Activated CD8-positive, alpha-beta memory T cell treated with anti-CD3 and anti-CD28 coated beads, Interleukin-2, amount 50 U/mL, for 4 hours (primary cell): ENCODE measurements around the gene VGLL1.

Experiments
- DNase-seq: peaks from one replicate; pipeline ENCODE4 v3.0.0-alpha.2; 2020

Gene VGLL1, protein sequence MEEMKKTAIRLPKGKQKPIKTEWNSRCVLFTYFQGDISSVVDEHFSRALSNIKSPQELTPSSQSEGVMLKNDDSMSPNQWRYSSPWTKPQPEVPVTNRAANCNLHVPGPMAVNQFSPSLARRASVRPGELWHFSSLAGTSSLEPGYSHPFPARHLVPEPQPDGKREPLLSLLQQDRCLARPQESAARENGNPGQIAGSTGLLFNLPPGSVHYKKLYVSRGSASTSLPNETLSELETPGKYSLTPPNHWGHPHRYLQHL

DNA sequence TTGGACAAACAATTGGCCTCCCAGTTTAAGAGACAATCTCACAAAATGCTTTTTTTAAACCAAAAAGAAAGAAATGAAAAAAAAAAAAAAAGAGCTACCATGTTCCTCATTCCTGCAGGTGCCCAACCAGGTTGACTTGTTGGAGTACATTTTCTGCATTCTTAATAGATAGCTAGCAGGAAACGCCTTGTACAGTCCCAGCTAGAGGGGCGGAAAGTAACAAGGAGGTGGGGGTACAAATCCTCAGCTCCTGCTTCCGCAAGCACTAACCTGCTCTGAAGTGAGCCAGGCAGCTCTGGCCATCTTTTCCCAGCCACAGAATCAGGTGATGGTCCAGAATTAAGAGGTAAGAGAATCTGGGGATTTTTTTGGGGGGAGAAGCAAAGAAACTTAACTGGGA is at the start of gene VGLL1:
TSS of gene VGLL1 (plus strand) at position 265 of the 400 bp plus-strand sequence. CDS start 3,806 bp downstream, outside the sequence.
- DNase-seq = no peak

- DNase-seq = no peak
Measured at GRCh38 chrX:136487647-136488046, 44.4 kb upstream of the VGLL1 start, which contains the start of gene BRS3. TSS of gene BRS3 (plus strand) at chrX:136487947. CDS start at chrX:136488115, 168 bp downstream.

DNA sequence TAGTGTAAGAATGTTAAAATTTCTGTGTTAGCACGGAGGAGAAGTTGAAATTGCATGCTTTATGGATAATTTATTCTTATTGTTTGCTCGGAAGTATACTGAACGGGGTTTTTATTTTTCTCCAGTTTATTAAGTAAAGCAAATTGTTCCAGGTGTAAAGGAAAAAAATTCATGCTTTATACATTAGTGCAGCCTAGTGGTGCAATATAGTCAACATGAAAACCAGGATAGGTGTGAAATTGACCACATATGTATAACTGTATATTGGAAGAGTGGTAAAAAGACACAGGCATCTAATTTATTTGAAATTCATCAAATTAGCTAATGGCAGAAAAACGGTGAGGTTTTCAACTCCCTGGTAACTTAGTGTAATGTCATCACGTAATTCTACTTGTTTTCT is 43.3 kb upstream of the VGLL1 start:
- no peak for DNase-seq

GRCh38 chrX:136491832-136492231 is 40.2 kb upstream of the VGLL1 start:
- DNase-seq = no peak

DNA sequence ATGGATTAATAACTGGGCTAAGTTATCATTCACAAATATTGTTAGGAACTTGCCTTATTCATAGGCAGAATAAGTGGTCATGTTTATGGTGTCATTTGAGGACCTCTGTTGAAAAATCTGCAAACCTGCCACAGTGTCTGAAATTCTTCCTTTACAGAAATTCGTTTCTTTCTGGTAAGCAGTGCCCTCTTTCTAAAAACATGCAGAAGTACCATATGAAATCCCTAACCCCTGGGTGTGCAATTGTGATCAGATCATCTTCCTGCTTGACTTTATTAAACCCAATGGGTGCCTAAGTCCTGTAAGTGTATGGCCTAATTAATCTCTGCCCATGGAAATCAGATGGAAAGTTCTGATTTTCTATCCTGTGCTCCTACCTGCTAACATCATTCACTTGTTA is 39.0 kb upstream of the VGLL1 start:
- no peak for DNase-seq

GRCh38 chrX:136495043-136495442 is 37.0 kb upstream of the VGLL1 start:
- no peak for DNase-seq

- DNase-seq = no peak
Measured at GRCh38 chrX:136496186-136496763, 35.7 kb upstream of the VGLL1 start.

- peak; percentile 80 for DNase-seq
Measured at GRCh38 chrX:136496764-136497555, 35.1 kb upstream of the VGLL1 start.

DNA sequence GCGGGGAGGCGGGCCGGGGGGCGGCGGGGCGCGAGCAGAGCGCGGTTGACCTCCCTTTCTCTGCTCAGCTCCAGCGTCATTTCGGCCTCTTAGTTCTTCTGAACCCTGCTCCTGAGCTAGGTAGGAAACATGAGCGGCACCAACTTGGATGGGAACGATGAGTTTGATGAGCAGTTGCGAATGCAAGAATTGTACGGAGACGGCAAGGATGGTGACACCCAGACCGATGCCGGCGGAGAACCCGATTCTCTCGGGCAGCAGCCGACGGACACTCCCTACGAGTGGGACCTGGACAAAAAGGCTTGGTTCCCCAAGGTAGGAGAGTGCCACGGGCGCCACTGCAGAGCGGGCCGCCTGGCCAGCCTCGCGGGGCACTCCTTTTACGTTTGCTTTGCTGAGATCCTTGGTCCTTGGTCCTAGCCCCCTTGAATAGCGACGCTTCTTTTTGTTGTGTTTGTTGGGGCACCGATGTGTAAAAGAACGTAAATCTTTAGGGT is 34.4 kb upstream of the VGLL1 start, which contains the start of gene HTATSF1:
TSS of gene HTATSF1 (plus strand) at position 37 of the 497 bp plus-strand sequence. CDS start at position 130, 93 bp downstream.
- no peak for DNase-seq

DNA sequence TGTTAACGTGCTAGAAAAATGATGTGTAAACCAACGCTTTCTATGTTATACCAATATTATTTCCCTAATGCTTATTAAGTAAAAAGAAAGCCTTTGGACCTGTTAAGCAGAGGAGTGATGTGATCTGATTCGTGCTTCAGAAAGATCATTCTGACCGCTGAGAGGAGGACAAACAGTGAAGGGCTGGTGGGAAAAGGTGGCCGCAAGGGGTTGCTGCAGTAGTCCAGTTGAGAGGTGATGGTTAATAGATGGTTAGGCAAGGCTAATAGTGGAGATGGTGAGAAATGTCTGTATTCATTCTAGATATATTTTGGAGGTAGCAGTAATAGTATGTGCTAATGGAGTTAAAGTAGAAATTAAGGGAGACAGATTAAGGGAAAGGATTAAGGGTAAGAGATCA is 12.9 kb upstream of the VGLL1 start:
- no peak for DNase-seq

- no peak for DNase-seq
Measured at GRCh38 chrX:136523770-136524169, 8.2 kb upstream of the VGLL1 start.

DNA sequence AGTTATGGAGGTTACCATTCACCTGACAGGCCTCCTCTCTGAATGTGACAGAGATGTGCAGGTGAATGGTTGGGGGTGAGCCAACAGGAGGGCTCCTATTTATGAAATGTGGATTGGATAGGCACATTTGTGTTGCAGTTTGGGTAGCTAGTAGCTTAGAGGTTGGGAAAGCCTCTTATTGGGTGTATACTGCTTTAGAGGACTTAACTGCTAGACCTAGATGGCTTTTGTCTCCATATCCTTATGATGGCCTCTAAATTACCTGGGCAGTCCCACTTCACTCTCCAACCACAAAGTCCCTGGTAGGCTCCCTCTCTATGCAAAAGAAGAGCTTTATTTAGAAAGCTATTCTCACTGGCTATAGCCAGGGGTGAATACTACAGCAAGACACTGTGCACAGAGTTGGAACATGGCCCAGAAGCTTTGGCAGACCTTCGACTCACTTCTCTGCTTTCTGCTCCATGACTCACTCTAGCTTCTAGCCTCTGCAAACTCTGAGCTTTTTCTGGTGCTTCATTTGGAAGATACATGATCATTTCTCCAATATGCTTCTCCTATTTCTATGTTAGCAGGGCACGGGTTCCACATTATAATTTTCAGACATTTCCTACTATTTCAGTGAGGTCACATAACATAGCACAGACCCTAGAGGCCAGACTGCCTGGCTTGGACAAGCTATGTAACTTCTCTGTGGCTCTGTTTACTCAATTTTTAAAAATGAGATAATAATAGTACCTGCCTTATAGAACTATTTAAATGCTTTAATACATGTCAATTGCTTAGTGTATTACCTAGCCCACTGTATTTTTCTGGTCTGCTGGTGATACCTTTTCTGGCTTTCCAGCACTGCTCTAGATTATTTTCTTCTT is 6.0 kb upstream of the VGLL1 start:
- DNase-seq = no peak

DNA sequence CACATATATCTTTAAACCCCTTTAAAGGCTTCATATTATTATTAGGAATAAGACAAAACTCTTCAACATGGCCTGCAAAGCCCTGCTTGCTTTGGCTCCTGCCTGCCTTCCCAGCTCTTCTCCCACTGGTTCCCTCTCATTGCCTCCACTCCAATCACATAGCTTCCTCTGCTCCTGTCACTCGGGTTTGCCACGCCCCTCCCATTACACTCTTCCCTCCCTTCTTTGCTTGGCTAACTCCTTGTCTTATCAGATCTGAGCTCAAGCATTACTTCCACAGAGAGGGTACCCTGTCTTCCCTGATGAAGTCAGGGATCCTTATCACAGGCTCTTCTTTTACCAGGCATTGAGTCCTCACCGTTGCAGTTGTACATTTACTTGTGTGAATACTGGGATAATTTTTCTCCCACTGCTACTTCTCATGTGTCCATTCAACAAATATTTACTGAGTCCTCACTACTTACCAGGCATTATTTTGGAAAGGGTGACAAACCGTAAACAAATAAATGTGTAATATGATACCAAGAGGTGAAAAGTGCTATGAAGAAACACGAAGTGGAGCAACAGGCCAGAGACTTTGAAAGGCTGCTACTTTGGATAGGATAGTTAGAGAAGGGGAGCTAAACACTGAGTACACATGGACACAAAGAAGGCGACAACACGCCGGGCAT is 3.2 kb upstream of the VGLL1 start:
- no peak for DNase-seq

DNA sequence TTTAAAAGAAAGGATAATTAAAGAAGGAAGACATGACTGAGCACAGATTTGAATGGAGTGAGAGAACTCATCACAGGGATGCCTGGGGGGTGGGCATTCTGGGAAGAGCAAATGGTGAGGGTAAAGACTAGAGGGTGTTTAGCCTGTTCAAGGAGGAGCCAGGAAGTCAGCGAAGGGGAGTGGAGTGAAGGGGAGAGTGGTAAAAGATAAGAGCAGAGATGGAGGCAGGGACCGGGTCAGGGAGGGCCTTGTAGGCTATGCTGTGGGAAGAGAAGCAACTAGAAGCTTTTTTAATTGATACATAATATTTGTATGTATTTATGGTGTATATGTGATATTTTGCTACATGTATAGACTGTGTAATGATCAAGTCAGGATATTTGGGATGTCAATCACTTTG is 2.2 kb upstream of the VGLL1 start:
- DNase-seq = no peak

DNA sequence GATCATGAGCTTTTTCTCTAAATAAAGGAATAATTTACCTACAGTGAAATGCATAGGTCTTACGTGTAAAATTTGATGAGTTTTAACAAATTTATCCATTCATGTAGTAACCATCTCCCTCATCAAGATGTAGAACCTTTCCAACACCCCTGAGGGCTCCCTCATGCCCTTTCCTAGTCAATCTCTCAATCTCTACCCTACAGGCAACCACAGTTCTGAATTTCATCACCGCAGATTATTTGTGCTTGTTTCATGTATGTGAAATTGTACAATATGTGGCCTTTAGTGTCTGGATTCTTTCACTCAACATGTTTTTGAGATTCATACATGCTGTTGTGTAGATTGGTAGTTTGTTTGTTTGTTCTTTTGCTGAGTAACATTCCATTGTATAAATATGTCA is 2.1 kb downstream of the VGLL1 start:
- DNase-seq = no peak

DNA sequence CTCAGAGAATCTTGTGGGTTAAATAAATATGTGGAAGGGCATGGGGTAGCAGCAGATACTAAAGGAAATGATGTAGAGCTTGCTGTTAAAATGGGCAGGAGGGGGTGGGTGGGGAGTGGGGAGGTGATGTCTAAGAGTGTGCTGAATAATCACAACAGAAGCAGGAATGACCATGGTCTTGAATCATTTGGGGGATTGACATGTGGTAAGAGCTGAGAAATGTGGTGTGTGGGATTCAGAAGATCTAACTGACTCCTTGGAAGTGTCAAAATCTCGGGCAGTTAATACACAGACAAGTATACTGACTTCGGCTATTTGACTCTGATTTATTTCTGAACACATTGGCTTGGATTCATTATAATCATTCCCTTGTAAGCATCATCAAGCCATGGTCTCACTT is 6.8 kb downstream of the VGLL1 start:
- DNase-seq = no peak

GRCh38 chrX:136540226-136540625 is 8.2 kb downstream of the VGLL1 start:
- no peak for DNase-seq

DNA sequence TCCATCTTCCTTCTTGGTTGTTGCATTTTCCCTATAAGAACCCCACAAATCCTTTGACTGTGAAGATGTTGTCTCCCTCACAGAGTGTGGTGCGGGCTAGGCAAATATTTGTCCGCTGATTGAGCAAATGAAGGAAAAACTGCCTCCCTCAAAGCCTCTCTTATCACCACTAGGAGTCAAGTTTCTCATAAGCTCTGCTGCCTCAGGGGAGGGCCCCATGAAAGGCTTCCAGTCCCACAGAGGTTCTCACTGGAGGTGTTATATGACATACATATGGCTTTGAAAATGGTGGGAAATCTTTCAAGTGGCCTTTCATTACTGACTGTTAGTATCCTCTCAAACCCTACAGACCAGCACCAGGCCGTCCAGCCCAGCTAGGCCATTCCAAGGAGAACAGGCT is 9.3 kb downstream of the VGLL1 start:
- DNase-seq = no peak

DNA sequence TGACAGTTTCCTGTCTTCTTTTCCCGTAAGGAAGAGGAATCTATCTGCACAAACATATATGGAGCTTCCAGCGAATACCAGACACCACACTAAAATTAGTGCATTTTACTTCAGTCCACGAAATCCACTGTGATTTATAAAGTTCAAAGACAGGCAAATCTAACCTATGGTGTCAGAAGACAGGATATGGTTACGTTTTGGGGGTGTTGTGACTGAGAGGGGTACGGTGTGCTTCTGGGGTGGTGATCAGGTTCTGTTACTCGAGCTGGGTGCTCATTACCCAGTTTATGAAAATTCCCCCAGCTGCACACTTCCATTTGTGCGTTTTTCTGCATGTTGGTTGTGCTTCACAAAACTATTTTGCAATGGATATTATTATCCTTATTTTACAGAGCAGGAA is 10.3 kb downstream of the VGLL1 start:
- no peak for DNase-seq

- no peak for DNase-seq
Measured at GRCh38 chrX:136546371-136546781, 14.4 kb downstream of the VGLL1 start.

DNA sequence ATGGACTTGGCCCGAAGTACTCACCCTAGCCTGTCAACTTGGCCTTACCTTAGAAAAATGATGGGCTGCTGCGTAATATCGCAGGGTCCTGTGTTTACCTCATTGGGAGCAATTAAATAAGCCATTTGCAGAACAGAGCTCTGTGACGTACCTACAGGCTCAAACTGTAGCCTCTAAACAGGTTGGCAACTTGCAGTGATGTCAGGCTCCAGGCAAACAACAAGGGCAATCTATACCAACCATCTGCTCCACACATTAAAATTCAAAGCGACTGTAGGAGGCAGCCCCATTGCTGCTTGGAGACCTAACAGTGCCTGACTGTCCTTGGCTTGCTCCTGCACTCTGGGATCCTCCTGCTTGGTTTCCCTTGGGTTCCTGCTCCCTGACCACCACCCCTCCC is 17.2 kb downstream of the VGLL1 start:
- DNase-seq = no peak

DNA sequence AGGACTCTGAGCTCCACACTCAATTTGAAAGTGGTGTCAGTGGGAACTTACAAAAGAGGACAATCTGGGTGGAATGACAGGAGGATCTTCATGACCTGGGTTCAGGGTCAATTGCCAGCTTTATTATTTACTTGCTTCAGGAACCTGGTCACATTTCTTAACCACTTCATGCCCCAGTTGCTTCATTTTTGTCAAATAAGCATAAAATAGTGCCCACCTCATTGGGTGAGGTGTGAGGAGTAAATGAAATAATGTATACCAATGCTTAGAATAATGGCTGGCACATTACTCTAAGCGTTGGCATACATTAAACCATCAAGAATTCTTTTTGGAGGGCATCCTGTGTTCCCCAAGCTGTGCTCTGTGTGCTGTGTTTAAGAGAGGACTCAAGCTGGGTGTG is 19.4 kb downstream of the VGLL1 start:
- no peak for DNase-seq
